Measurements from ENCODE around the gene RIPK3. TPM values are rescaled to one million over a fixed set of nuclear protein-coding genes. Genes with fewer than 3 reads are reported as not detected.

The RIPK3 gene
- total RNA-seq, 1 donor from 2014 or later: 0.62 TPM

- Mint-ChIP-seq H3K36me3 (ENCODE audit: insufficient read depth) (no peaks in the 10 kb centered on the region), H3K27me3 (peaks cover 95% of the 10 kb centered on the region), H3K9me3 (ENCODE audit: low read depth) (no peaks in the 10 kb centered on the region), H3K4me3 (ENCODE audit: low read depth) (peak overlapping the region; percentile 51), H3K4me1 (ENCODE audit: low read depth) (peaks cover 4% of the 10 kb centered on the region), H3K27ac (no peak overlapping the region)
- TF ChIP-seq CTCF (IDR thresholded peaks at IDR 0.05; ENCODE audit: unreplicated experiment): no peak
- DNase-seq (ENCODE audit: low spot score, unreplicated experiment): no peak
Observed at GRCh38 chr14:24335461-24336171, 4.2 kb downstream of the RIPK3 start.

GRCh38 chr14:24334431-24335291, 5.1 kb downstream of the RIPK3 start, which contains the start of gene ADCY4:
ADCY4 (minus strand) TSS chr14:24335071; CDS start chr14:24334652, 419 bp downstream.
- H3K27ac Mint-ChIP-seq: no peak within 1 kb of the TSS
- H3K9me3 Mint-ChIP-seq (ENCODE audit: low read depth): no peaks in the 10 kb centered on the region
- peak within 1 kb of the TSS; percentile 51 for H3K4me3 Mint-ChIP-seq (ENCODE audit: low read depth)
- DNase-seq (ENCODE audit: low spot score, unreplicated experiment): no peak
- no peak for TF ChIP-seq CTCF (IDR thresholded peaks at IDR 0.05; ENCODE audit: unreplicated experiment)
- H3K4me1 Mint-ChIP-seq (ENCODE audit: low read depth): peaks cover 4% of the 10 kb centered on the region
- peaks cover 95% of the 10 kb centered on the region for H3K27me3 Mint-ChIP-seq
- H3K36me3 Mint-ChIP-seq (ENCODE audit: insufficient read depth): no peaks in the 10 kb centered on the region

- Mint-ChIP-seq H3K27me3 (peaks cover 84% of the 10 kb centered on the region), H3K9me3 (ENCODE audit: low read depth) (no peaks in the 10 kb centered on the region), H3K27ac (peak overlapping the region; percentile 0), H3K4me3 (ENCODE audit: low read depth) (peak overlapping the region; percentile 59), H3K36me3 (ENCODE audit: insufficient read depth) (no peaks in the 10 kb centered on the region), H3K4me1 (ENCODE audit: low read depth) (peaks cover 4% of the 10 kb centered on the region)
- DNase-seq (ENCODE audit: low spot score, unreplicated experiment): peak; percentile 46
- peak; percentile 67 for TF ChIP-seq CTCF (IDR thresholded peaks at IDR 0.05; ENCODE audit: unreplicated experiment)
Observed at GRCh38 chr14:24332268-24332993, 7.4 kb downstream of the RIPK3 start.

- H3K27ac Mint-ChIP-seq: peak overlapping the region; percentile 0
- peaks cover 3% of the 10 kb centered on the region for H3K4me1 Mint-ChIP-seq (ENCODE audit: low read depth)
- H3K27me3 Mint-ChIP-seq: peaks cover 80% of the 10 kb centered on the region
- DNase-seq (ENCODE audit: low spot score, unreplicated experiment): no peak
- H3K9me3 Mint-ChIP-seq (ENCODE audit: low read depth): no peaks in the 10 kb centered on the region
- H3K4me3 Mint-ChIP-seq (ENCODE audit: low read depth): no peak overlapping the region
- no peaks in the 10 kb centered on the region for H3K36me3 Mint-ChIP-seq (ENCODE audit: insufficient read depth)
- no peak for TF ChIP-seq CTCF (IDR thresholded peaks at IDR 0.05; ENCODE audit: unreplicated experiment)
Observed at GRCh38 chr14:24331731-24332267, 8.0 kb downstream of the RIPK3 start.

All from progenitor cell of endocrine pancreas (in vitro differentiated cells).